SK-N-SH (cell line): ENCODE data around the gene DCLK1. TPM values are rescaled to one million over a fixed set of nuclear protein-coding genes. Genes with fewer than 3 reads are reported as not detected.

Experiments used
- CTCF ChIA-PET: fragments of 300-600, 350-600 bp; formaldehyde crosslinking; extraction: SDS; loops from one replicate; lab custom pipeline; 2021; lab: Yijun Ruan, JAX
- POLR2A ChIA-PET: fragments of 350-600 bp; sonication (Branson Sonifier 250); formaldehyde crosslinking; extraction: SDS; loops from one replicate; lab custom pipeline; 2020; ENCODE audit warnings: antibody characterized with exemption, inconsistent platforms; lab: Yijun Ruan, JAX
- DNase-seq: peaks from one replicate; pipeline ENCODE4 v3.0.0; 2012
- H2AFZ ChIP-seq: fragments of 200-600 bp; sonication (generic); 2 replicates; pipeline ENCODE4 v1.8.1; 2016; ENCODE audit warnings: antibody characterized with exemption, mild to moderate bottlenecking, low read depth
- H3F3A ChIP-seq: fragments of 200-600 bp; sonication (generic); replicated peaks from 2 replicates; pipeline ENCODE3; 2016; ENCODE audit warnings: antibody characterized with exemption, mild to moderate bottlenecking; ENCODE audit not compliant: insufficient read depth
- H3K27ac ChIP-seq, 2 experiments: fragments of 200-500 bp in 1 of 2; fragments of 200-600 bp in 1 of 2; sonication (Bioruptor generic) in 1 of 2; sonication (generic), shearing (Covaris generic) in 1 of 2; 2 replicates each; pipeline versions ENCODE4 v1.5.1 to v1.6.1; 2014 to 2016; ENCODE audit warnings: low read depth in 2 of 2, inconsistent platforms in 1 of 2, low read length in 1 of 2, mild to moderate bottlenecking in 1 of 2, mixed read lengths in 1 of 2
- H3K27me3 ChIP-seq: fragments of 200-600 bp; sonication (generic), shearing (Covaris generic); 2 replicates; pipeline ENCODE4 v1.6.1; 2016; ENCODE audit warnings: mixed run types; ENCODE audit not compliant: insufficient read depth
- H3K36me3 ChIP-seq, 2 experiments: fragments of 200-500 bp in 1 of 2; fragments of 200-600 bp in 1 of 2; sonication (Bioruptor generic) in 1 of 2; sonication (generic) in 1 of 2; replicated peaks in 1 of 2; 2 replicates each; pipeline versions ENCODE3 to v1.5.1; 2014 to 2016; ENCODE audit warnings: low read length in 1 of 2, mild to moderate bottlenecking in 1 of 2; ENCODE audit not compliant: insufficient read depth in 2 of 2, control insufficient read depth in 1 of 2
- H3K4me1 ChIP-seq, 2 experiments: fragments of 200-500 bp in 1 of 2; fragments of 200-600 bp in 1 of 2; sonication (Bioruptor generic) in 1 of 2; sonication (generic), shearing (Covaris generic) in 1 of 2; 2 replicates each; pipeline versions ENCODE4 v1.5.1 to v1.6.1; 2014 to 2016; ENCODE audit warnings: low read depth in 1 of 2, low read length in 1 of 2, mixed run types in 1 of 2; ENCODE audit not compliant: insufficient read depth in 2 of 2, control insufficient read depth in 1 of 2
- H3K4me2 ChIP-seq: fragments of 200-600 bp; sonication (generic), shearing (Covaris generic); 2 replicates; pipeline ENCODE4 v1.6.1; 2017; ENCODE audit warnings: mixed run types
- H3K4me3 ChIP-seq, 2 experiments: fragments of 200-500 bp in 1 of 2; fragments of 200-600 bp in 1 of 2; sonication (Bioruptor generic) in 1 of 2; sonication (generic), shearing (Covaris generic) in 1 of 2; 2 replicates each; pipeline versions ENCODE4 v1.5.1 to v1.8.1; 2014 to 2016; ENCODE audit warnings: low read depth in 2 of 2, inconsistent platforms in 1 of 2, low read length in 1 of 2, mild to moderate bottlenecking in 1 of 2, mixed read lengths in 1 of 2, moderate library complexity in 1 of 2
- H3K79me2 ChIP-seq: fragments of 200-600 bp; sonication (generic); 2 replicates; pipeline ENCODE4 v1.8.1; 2017; ENCODE audit warnings: mild to moderate bottlenecking; ENCODE audit not compliant: insufficient read depth
- H3K9ac ChIP-seq: fragments of 200-600 bp; sonication (generic); 2 replicates; pipeline ENCODE4 v1.6.1; 2017; ENCODE audit warnings: mixed run types
- H3K9me2 ChIP-seq: fragments of 200-600 bp; sonication (generic); 2 replicates; pipeline ENCODE4 v1.6.1; 2017; ENCODE audit warnings: mixed run types
- H3K9me3 ChIP-seq: fragments of 200-600 bp; sonication (generic); 2 replicates; pipeline ENCODE4 v1.6.1; 2017; ENCODE audit warnings: mixed run types, mild to moderate bottlenecking, moderate library complexity
- H4K20me1 ChIP-seq: fragments of 200-600 bp; sonication (generic); 2 replicates; pipeline ENCODE4 v1.6.1; 2017; ENCODE audit warnings: mild to moderate bottlenecking, mixed run types; ENCODE audit not compliant: insufficient read depth
- CHD2 ChIP-seq: fragments of 150-350 bp; IDR thresholded peaks from 2 replicates; pipeline ENCODE4 v1.6.1; 2018; ENCODE audit warnings: low read length; ENCODE audit not compliant: partially characterized antibody
- FOXJ3 ChIP-seq: sonication (generic); formaldehyde crosslinking; IDR thresholded peaks from 2 replicates; pipeline ENCODE4 v1.5.1; 2020; ENCODE audit warnings: mild to moderate bottlenecking, missing genetic modification reagents
- FOXM1 ChIP-seq: IDR thresholded peaks from 2 replicates; pipeline ENCODE4 v1.4.0; 2012; ENCODE audit warnings: low read depth, mild to moderate bottlenecking
- GATA2 ChIP-seq: sonication (generic); formaldehyde crosslinking; IDR thresholded peaks from 2 replicates; pipeline ENCODE4 v1.5.0; 2020; ENCODE audit warnings: mild to moderate bottlenecking, missing genetic modification reagents
- IRF3 ChIP-seq: fragments of 150-350 bp; IDR thresholded peaks from 2 replicates; pipeline ENCODE4 v1.6.1; 2016; ENCODE audit warnings: mild to moderate bottlenecking, low read depth, low read length
- MEF2A ChIP-seq: IDR thresholded peaks from 2 replicates; pipeline ENCODE4 v1.4.0; 2012; ENCODE audit warnings: low read depth, borderline replicate concordance
- MXI1 ChIP-seq: IDR thresholded peaks from 2 replicates; pipeline ENCODE4 v1.6.1; 2012; ENCODE audit warnings: mild to moderate bottlenecking, low read depth, low read length, improper control_type of control experiment
- NFIC ChIP-seq: IDR thresholded peaks from 2 replicates; pipeline ENCODE4 v1.4.0; 2012; ENCODE audit warnings: borderline replicate concordance
- PBX3 ChIP-seq: IDR thresholded peaks from 2 replicates; pipeline ENCODE4; 2012
- POLR2AphosphoS5 ChIP-seq: IDR thresholded peaks from 2 replicates; pipeline ENCODE4 v1.6.1; 2012; ENCODE audit warnings: low read depth, low read length
- RAD21 ChIP-seq: IDR thresholded peaks from 2 replicates; pipeline ENCODE4 v1.6.1; 2012; ENCODE audit warnings: mild to moderate bottlenecking, low read length
- RCOR1 ChIP-seq: fragments of 150-350 bp; IDR thresholded peaks from 2 replicates; pipeline ENCODE4 v1.6.1; 2017; ENCODE audit warnings: antibody characterized with exemption, low read length
- RFX5 ChIP-seq: IDR thresholded peaks from 2 replicates; pipeline ENCODE4 v1.6.1; 2012; ENCODE audit warnings: mild to moderate bottlenecking, improper control_type of control experiment, low read length
- SMC3 ChIP-seq: IDR thresholded peaks from 2 replicates; pipeline ENCODE4 v1.6.1; 2012; ENCODE audit warnings: low read depth, low read length, improper control_type of control experiment
- TEAD4 ChIP-seq: IDR thresholded peaks from 2 replicates; pipeline ENCODE4 v1.4.0; 2012; ENCODE audit warnings: mild to moderate bottlenecking, borderline replicate concordance; ENCODE audit not compliant: insufficient read depth
- USF1 ChIP-seq: IDR thresholded peaks from 2 replicates; pipeline ENCODE4 v1.4.0; 2012; ENCODE audit warnings: low read depth, borderline replicate concordance
- USF2 ChIP-seq: fragments of 150-350 bp; IDR thresholded peaks from 2 replicates; pipeline ENCODE4 v1.6.1; 2017; ENCODE audit warnings: antibody characterized with exemption, low read length, low read depth, borderline replicate concordance
- WGBS: methylation state at CpG from one replicate; pipeline ENCODE4 v1.1.6; 2017; ENCODE audit warnings: low lambda C conversion rate; 5-methylcytosine and 5-hydroxymethylcytosine counted together
- polyA plus RNA-seq, 3 experiments: library from polyadenylated mRNA; depleted of rRNA; stranded (reverse); fragments of >200 nt; gene quantifications; 2 replicates each; pipeline ENCODE4 v1.2.3, GENCODE V29; 2012
- TF ChIP-seq, protein P1 (sequence below): IDR thresholded peaks from 2 replicates; pipeline ENCODE4 v1.6.1; 2012; ENCODE audit warnings: mild to moderate bottlenecking, low read depth, low read length, moderate library complexity
- TF ChIP-seq, protein P2 (sequence below): IDR thresholded peaks from 2 replicates; pipeline ENCODE4 v1.4.0; 2012; ENCODE audit warnings: low read depth, borderline replicate concordance

The DCLK1 gene
- polyA plus RNA-seq, 1 of the 3 experiments (the other 2 are of a cell fraction), result 1.1 TPM

DNA sequence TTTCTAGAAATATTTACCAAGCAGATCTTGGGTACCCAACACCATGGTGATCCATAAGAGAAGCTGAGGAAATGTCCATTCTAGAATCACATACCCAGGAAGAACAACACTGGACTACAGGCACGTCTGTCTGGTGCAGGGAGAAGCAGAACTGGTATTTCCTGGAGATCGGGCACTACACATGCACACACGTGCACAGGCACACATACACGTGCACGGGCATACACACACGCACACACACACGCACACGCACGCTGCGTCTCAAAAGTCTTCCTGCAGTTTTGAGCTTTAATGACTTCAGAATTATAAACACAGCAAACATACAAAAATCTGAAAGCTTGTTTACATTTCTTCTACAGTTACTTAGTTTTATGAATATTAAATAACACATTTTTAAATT is 189.8 kb downstream of the DCLK1 start (continued):
- TF ChIP-seq TEAD4 (no peak), USF2 (no peak)

GRCh38 chr13:35940734-35941133 is 190.4 kb downstream of the DCLK1 start:
- Histone ChIP-seq H3F3A (no peaks in the 10 kb centered on the region), H3K4me1 (no peaks in the 10 kb centered on the region), H4K20me1 (no peaks in the 10 kb centered on the region), H3K4me3 (no peak overlapping the region), H3K36me3 (no peaks in the 10 kb centered on the region), H3K27me3 (no peaks in the 10 kb centered on the region), H3K4me2 (no peak overlapping the region), H3K79me2 (no peaks in the 10 kb centered on the region), H3K9ac (no peak overlapping the region), H3K9me2 (no peaks in the 10 kb centered on the region), H3K27ac (no peak overlapping the region), H2AFZ (no peak overlapping the region), H3K9me3 (no peaks in the 10 kb centered on the region)
- CTCF ChIA-PET, result interaction anchor here (0.6 to 1.4 kb wide), 3 partner anchors 10 to 318 kb away, joined by 3 read pairs; no protein-coding TSS in a partner anchor
- 75% methylated on average over 4 of the region's 4 CpGs for WGBS
- POLR2A ChIA-PET, result no interaction called here
- DNase-seq, result no peak
- TF ChIP-seq SMC3 (no peak), RAD21 (no peak), FOXJ3 (CRISPR knock-in tag) (no peak), POLR2AphosphoS5 (no peak), PBX3 (no peak), FOXM1 (no peak), IRF3 (no peak), NFIC (no peak), MXI1 (no peak), RFX5 (no peak), RCOR1 (no peak), USF1 (no peak), CHD2 (no peak), TEAD4 (no peak), MEF2A (no peak), GATA2 (CRISPR knock-in tag) (no peak)
- TF ChIP-seq, protein P1, sequence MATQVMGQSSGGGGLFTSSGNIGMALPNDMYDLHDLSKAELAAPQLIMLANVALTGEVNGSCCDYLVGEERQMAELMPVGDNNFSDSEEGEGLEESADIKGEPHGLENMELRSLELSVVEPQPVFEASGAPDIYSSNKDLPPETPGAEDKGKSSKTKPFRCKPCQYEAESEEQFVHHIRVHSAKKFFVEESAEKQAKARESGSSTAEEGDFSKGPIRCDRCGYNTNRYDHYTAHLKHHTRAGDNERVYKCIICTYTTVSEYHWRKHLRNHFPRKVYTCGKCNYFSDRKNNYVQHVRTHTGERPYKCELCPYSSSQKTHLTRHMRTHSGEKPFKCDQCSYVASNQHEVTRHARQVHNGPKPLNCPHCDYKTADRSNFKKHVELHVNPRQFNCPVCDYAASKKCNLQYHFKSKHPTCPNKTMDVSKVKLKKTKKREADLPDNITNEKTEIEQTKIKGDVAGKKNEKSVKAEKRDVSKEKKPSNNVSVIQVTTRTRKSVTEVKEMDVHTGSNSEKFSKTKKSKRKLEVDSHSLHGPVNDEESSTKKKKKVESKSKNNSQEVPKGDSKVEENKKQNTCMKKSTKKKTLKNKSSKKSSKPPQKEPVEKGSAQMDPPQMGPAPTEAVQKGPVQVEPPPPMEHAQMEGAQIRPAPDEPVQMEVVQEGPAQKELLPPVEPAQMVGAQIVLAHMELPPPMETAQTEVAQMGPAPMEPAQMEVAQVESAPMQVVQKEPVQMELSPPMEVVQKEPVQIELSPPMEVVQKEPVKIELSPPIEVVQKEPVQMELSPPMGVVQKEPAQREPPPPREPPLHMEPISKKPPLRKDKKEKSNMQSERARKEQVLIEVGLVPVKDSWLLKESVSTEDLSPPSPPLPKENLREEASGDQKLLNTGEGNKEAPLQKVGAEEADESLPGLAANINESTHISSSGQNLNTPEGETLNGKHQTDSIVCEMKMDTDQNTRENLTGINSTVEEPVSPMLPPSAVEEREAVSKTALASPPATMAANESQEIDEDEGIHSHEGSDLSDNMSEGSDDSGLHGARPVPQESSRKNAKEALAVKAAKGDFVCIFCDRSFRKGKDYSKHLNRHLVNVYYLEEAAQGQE, result no peak
- TF ChIP-seq, protein P2, sequence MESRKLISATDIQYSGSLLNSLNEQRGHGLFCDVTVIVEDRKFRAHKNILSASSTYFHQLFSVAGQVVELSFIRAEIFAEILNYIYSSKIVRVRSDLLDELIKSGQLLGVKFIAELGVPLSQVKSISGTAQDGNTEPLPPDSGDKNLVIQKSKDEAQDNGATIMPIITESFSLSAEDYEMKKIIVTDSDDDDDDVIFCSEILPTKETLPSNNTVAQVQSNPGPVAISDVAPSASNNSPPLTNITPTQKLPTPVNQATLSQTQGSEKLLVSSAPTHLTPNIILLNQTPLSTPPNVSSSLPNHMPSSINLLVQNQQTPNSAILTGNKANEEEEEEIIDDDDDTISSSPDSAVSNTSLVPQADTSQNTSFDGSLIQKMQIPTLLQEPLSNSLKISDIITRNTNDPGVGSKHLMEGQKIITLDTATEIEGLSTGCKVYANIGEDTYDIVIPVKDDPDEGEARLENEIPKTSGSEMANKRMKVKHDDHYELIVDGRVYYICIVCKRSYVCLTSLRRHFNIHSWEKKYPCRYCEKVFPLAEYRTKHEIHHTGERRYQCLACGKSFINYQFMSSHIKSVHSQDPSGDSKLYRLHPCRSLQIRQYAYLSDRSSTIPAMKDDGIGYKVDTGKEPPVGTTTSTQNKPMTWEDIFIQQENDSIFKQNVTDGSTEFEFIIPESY, result no peak
